Activated CD4-positive, alpha-beta memory T cell treated with anti-CD3 and anti-CD28 coated beads, Interleukin-2, amount 10 ng/mL, durations not matched to agents 7 days and 5 days (primary cell): ENCODE results near the gene NDUFS1. TPM values are rescaled to one million over a fixed set of nuclear protein-coding genes. Genes with fewer than 3 reads are reported as not detected.
"Not testable (repeated sequence)": the region's sequence is repeated elsewhere in the genome, so short reads cannot be mapped to it uniquely, and the experiment has no call there.

Experiments
- CTCF ChIA-PET: fragments of 350-600 bp; sonication (Branson Sonifier 250); formaldehyde crosslinking; loops from one replicate; lab custom pipeline; 2021; ENCODE audit warnings: antibody characterized with exemption, inconsistent platforms; lab: Charles Lee
- POLR2A ChIA-PET: fragments of 350-600 bp; sonication (Branson Sonifier 250); formaldehyde crosslinking; loops from one replicate; lab custom pipeline; 2021; ENCODE audit warnings: antibody characterized with exemption; lab: Charles Lee
- DNase-seq: peaks from one replicate; pipeline ENCODE4 v3.0.0-alpha.2; 2020
- H3K27ac Mint-ChIP-seq: one replicate; pipeline ENCODE4 v1.8.0; 2021; ENCODE audit warnings: mild to moderate bottlenecking, mixed read lengths
- H3K27me3 Mint-ChIP-seq: one replicate; pipeline ENCODE4 v1.8.0; 2021; ENCODE audit warnings: mixed read lengths
- H3K36me3 Mint-ChIP-seq: one replicate; pipeline ENCODE4 v1.8.0; 2021; ENCODE audit warnings: low read depth, mixed read lengths
- H3K4me1 Mint-ChIP-seq: one replicate; pipeline ENCODE4 v1.8.0; 2021; ENCODE audit warnings: mixed read lengths
- H3K4me3 Mint-ChIP-seq: one replicate; pipeline ENCODE4 v1.8.0; 2021; ENCODE audit warnings: mild to moderate bottlenecking, mixed read lengths
- H3K9me3 Mint-ChIP-seq: one replicate; pipeline ENCODE4 v1.8.0; 2021; ENCODE audit warnings: mixed read lengths
- total RNA-seq, 2 experiments: library from RNA; stranded (reverse); gene quantifications; one replicate each; pipeline ENCODE4 v1.2.3, GENCODE V29; 2021

NDUFS1 gene
- 10 to 100 TPM; 62.2 to 65.4 TPM for total RNA-seq

DNA sequence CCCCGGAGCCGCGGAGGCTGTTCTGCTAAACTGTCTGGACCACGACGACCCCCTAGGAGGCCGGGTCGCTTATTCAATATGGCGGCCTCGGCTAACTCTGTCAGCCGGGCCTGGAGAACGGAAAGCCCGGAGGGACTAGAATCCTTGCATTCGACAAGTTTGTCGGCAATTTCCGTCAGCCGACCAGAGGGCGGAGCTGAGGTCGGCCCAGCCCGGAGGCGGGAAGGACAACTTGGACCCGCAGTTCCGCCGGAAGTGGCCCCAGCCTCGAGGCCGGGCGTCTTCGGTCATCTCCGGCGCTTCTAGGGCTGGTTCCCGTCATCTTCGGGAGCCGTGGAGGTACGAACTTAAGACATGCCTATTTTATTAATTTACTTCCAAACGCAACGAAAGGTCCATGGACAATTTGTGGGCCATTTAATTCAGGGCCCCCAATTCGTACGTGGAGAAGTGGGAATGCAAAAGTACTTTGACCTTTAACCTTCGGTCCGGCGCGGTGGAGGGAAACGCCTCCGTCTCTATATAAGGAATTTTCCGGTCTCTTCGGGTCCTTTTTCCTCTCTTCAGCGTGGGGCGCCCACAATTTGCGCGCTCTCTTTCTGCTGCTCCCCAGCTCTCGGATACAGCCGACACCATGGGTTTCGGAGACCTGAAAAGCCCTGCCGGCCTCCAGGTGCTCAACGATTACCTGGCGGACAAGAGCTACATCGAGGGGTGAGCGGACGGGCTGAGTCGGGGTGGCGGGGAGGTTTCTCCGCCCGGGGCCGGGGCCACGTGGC is at the start of gene NDUFS1, which contains the start of gene EEF1B2:
Gene NDUFS1, minus strand, starts transcription at position 99 of the 779 bp plus-strand sequence. CDS start 5,766 bp downstream, outside the sequence.
Gene EEF1B2, plus strand, starts transcription at position 550 of the 779 bp plus-strand sequence. Its CDS starts 85 bp downstream, at position 635.
- peak within 1 kb of the TSS; percentile 91 for H3K27ac Mint-ChIP-seq
- ChIA-PET POLR2A (interaction anchor here (0.6 to 2.7 kb wide), 13 partner anchors 8 to 1466 kb away, joined by 3 to 29 read pairs (median 4); partner anchors contain the start of genes CREB1, FASTKD2, INO80D and MDH1B), CTCF (interaction anchor here (0.7 to 1.9 kb wide), 3 partner anchors 22 to 75 kb away, joined by 3 to 9 read pairs (median 3); no protein-coding TSS in a partner anchor)
- peak within 1 kb of the TSS; percentile 94 for H3K4me3 Mint-ChIP-seq
- peak; percentile 98 for DNase-seq
- no peaks in the 10 kb centered on the region for H3K27me3 Mint-ChIP-seq
- H3K9me3 Mint-ChIP-seq: no peaks in the 10 kb centered on the region
- H3K4me1 Mint-ChIP-seq: peaks cover 54% of the 10 kb centered on the region
- H3K36me3 Mint-ChIP-seq: peaks cover 57% of the 10 kb centered on the region

- CTCF ChIA-PET: interaction anchor here (0.7 kb wide), 1 partner anchor 152 kb away, joined by 3 read pairs; no protein-coding TSS in a partner anchor
Observed at GRCh38 chr2:206208900-206209299, 49.7 kb upstream of the NDUFS1 start.

DNA sequence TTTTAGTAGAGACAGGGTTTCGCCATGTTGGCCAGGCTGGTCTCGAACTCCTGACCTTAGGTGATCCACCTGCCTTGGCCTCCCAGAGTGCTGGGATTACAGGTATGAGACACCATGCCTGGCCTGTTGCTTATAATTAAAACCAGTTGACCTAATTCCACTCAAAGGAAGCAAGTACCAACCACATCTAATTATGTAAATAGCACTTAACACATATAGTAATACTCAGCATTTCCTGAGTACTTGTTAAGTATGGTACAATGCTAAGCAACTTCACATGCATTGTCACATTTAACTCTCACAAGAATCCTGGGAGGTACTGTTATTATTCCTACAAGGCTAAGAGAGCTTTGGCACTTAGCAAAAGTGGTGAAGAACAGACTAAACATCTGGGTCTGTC is 48.1 kb upstream of the NDUFS1 start:
- H3K4me3 Mint-ChIP-seq, H3K27ac Mint-ChIP-seq, H3K36me3 Mint-ChIP-seq, DNase-seq, H3K27me3 Mint-ChIP-seq, H3K9me3 Mint-ChIP-seq, CTCF ChIA-PET: not testable (repeated sequence)
- H3K4me1 Mint-ChIP-seq: peaks cover 25% of the 10 kb centered on the region
- POLR2A ChIA-PET: interaction anchor here (0.7 kb wide), 1 partner anchor 47 kb away, joined by 3 read pairs; no protein-coding TSS in a partner anchor

More at GRCh38 chr2:206208900-206209299, 49.7 kb upstream of the NDUFS1 start:
- peaks cover 9% of the 10 kb centered on the region for H3K27me3 Mint-ChIP-seq
- POLR2A ChIA-PET: no interaction called here
- H3K4me3 Mint-ChIP-seq: no peak overlapping the region
- H3K9me3 Mint-ChIP-seq: no peaks in the 10 kb centered on the region
- H3K36me3 Mint-ChIP-seq: no peaks in the 10 kb centered on the region
- DNase-seq: no peak
- no peak overlapping the region for H3K27ac Mint-ChIP-seq
- peaks cover 25% of the 10 kb centered on the region for H3K4me1 Mint-ChIP-seq

DNA sequence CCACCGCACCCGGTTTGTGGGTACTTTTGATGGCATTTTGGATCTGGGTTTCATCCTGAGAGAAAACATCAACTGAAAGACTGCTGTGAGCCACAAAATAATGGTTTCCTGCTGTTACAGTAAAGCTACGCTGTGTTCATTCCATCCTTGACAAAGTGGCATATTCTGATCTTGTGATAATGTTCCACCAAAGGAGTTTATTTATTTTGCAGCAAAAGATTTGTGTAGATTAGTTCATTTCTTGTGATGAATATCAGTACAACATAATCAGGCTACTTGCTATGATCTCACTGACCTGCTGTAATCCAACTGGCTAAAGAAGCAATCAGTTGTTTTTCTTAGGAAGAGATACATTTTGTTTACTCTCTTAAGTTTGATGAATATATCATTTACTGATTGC is 45.5 kb upstream of the NDUFS1 start:
- Mint-ChIP-seq H3K9me3 (no peaks in the 10 kb centered on the region), H3K36me3 (no peaks in the 10 kb centered on the region), H3K4me1 (peaks cover 25% of the 10 kb centered on the region), H3K27me3 (peaks cover 7% of the 10 kb centered on the region), H3K27ac (no peak overlapping the region), H3K4me3 (no peak overlapping the region)
- POLR2A ChIA-PET: no interaction called here
- DNase-seq: no peak
- CTCF ChIA-PET: interaction anchor here (0.7 kb wide), 2 partner anchors 8 to 158 kb away, joined by 3 to 4 read pairs; no protein-coding TSS in a partner anchor

DNA sequence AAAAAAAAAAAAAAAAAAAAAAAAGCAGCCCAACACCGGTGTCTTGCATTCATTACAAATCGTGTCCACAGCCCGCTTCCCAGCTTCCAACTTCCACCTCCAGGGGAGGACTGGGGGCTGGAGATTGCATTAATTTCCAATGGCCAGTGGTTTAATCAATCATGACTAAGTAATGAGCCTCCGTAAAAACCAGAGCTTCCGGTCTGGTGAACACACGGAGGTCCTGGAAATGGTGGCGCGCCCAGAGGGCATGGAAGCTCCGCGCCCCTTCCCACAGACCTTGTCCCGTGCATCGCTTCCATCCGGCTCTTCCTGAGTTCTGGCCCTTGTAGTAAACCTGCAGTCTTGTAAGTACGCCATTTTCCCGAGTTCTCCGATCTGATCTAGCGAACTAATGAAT is 44.1 kb upstream of the NDUFS1 start:
- H3K9me3 Mint-ChIP-seq: no peaks in the 10 kb centered on the region
- H3K27me3 Mint-ChIP-seq: peaks cover 7% of the 10 kb centered on the region
- H3K36me3 Mint-ChIP-seq: no peaks in the 10 kb centered on the region
- CTCF ChIA-PET: no interaction called here
- no peak overlapping the region for H3K27ac Mint-ChIP-seq
- no peak overlapping the region for H3K4me3 Mint-ChIP-seq
- POLR2A ChIA-PET: no interaction called here
- no peak for DNase-seq
- peaks cover 25% of the 10 kb centered on the region for H3K4me1 Mint-ChIP-seq

DNA sequence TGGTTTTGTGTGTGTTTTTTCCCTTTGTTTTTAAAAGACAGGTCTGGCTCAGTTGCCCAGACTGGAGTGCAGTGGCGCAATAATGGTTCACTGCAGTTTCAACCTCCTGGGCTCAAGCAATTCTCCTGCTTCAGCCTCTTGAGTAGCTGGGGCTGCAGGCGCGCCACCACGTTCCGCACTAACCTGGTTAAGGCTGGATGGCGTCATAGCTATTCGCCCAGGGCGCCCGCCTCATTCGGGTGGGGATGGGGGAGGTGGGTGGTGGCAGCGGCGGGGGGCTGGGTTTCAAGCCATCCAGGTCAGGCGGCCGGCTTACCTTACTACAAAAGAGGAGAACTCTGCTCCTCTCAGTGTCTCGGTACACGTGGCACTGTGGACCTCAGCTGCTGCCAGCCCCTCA is 43.2 kb upstream of the NDUFS1 start:
- Mint-ChIP-seq H3K9me3 (no peaks in the 10 kb centered on the region), H3K4me1 (peaks cover 22% of the 10 kb centered on the region), H3K36me3 (no peaks in the 10 kb centered on the region), H3K4me3 (no peak overlapping the region), H3K27me3 (peaks cover 7% of the 10 kb centered on the region), H3K27ac (no peak overlapping the region)
- ChIA-PET CTCF (no interaction called here), POLR2A (no interaction called here)
- DNase-seq: no peak

GRCh38 chr2:206201075-206201848 is 42.0 kb upstream of the NDUFS1 start:
- Mint-ChIP-seq H3K36me3 (no peaks in the 10 kb centered on the region), H3K4me1 (peaks cover 11% of the 10 kb centered on the region), H3K27ac (no peak overlapping the region), H3K4me3 (no peak overlapping the region), H3K27me3 (peaks cover 10% of the 10 kb centered on the region), H3K9me3 (no peaks in the 10 kb centered on the region)
- POLR2A ChIA-PET: no interaction called here
- CTCF ChIA-PET: no interaction called here
- DNase-seq: no peak

GRCh38 chr2:206198677-206199076 is 39.4 kb upstream of the NDUFS1 start:
- ChIA-PET POLR2A (no interaction called here), CTCF (no interaction called here)
- H3K36me3 Mint-ChIP-seq: no peaks in the 10 kb centered on the region
- H3K4me3 Mint-ChIP-seq: no peak overlapping the region
- no peaks in the 10 kb centered on the region for H3K4me1 Mint-ChIP-seq
- DNase-seq: no peak
- peaks cover 17% of the 10 kb centered on the region for H3K27me3 Mint-ChIP-seq
- no peaks in the 10 kb centered on the region for H3K9me3 Mint-ChIP-seq
- H3K27ac Mint-ChIP-seq: no peak overlapping the region

DNA sequence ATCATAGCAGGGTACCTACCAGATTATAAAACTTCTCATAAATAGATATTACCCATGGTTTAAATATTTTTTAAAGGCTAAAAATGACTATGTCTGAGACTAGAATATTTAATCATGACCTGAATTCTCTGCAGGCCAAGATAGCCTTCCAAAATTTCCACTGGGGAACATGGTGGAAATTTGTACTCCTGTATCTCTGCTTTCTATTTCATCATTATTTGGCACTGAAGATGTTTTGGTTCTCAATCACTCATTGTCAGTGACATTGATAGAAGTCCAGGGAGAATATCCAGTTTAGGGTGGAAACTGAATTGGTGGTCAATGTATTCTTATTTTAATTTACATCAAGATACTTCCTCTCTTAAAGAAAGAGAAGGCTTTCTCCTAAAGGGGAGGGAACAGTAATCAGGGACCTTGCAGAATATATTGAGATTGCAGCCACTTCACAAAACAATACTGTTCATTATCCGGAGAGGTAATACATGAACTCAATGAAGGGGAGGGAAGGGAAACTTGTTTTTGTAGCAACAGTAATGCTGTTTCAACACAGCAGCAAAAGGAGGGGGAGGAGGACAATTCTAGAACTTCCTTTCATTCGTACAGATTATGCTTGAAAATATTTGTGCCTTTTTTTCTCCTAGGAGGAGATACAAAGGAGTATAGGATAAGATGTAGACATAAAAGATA is 34.6 kb upstream of the NDUFS1 start:
- H3K27me3 Mint-ChIP-seq: peaks cover 22% of the 10 kb centered on the region
- no peaks in the 10 kb centered on the region for H3K4me1 Mint-ChIP-seq

GRCh38 chr2:206192157-206192556 is 32.9 kb upstream of the NDUFS1 start:
- Mint-ChIP-seq H3K27me3 (peaks cover 26% of the 10 kb centered on the region), H3K4me1 (no peaks in the 10 kb centered on the region), H3K36me3 (no peaks in the 10 kb centered on the region), H3K27ac (no peak overlapping the region), H3K4me3 (no peak overlapping the region), H3K9me3 (no peaks in the 10 kb centered on the region)
- no peak for DNase-seq
- CTCF ChIA-PET: no interaction called here
- POLR2A ChIA-PET: no interaction called here

More for the DNA sequence above, 34.6 kb upstream of the NDUFS1 start:
- DNase-seq: no peak
- H3K27ac Mint-ChIP-seq: no peak overlapping the region
- POLR2A ChIA-PET: no interaction called here
- CTCF ChIA-PET: no interaction called here
- no peaks in the 10 kb centered on the region for H3K36me3 Mint-ChIP-seq
- H3K4me3 Mint-ChIP-seq: no peak overlapping the region
- no peaks in the 10 kb centered on the region for H3K9me3 Mint-ChIP-seq

- Mint-ChIP-seq H3K4me1 (no peaks in the 10 kb centered on the region), H3K4me3 (no peak overlapping the region), H3K36me3 (no peaks in the 10 kb centered on the region), H3K27me3 (peaks cover 24% of the 10 kb centered on the region), H3K9me3 (no peaks in the 10 kb centered on the region), H3K27ac (no peak overlapping the region)
- ChIA-PET POLR2A (no interaction called here), CTCF (no interaction called here)
- no peak for DNase-seq
Observed at GRCh38 chr2:206190689-206191088, 31.4 kb upstream of the NDUFS1 start.

DNA sequence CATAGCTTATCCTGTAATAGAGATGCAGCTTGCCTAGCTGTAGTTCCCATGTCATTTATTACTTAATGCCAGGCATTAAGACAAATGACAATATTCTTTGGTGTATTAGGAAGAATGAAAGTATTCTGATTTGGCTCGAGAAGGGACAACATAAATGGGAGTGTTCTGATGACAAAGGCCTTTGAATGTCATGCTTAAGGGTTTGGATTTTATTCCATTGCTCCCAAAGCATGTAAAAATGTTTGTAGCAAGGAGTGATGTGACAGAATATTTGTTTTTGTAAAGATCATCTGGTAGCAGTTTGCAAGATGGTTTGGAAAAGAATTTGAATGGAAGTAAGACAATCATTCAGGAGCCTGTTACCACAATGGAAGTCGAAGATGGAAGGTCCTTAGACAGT is 30.9 kb upstream of the NDUFS1 start:
- CTCF ChIA-PET: no interaction called here
- no peak overlapping the region for H3K4me3 Mint-ChIP-seq
- H3K9me3 Mint-ChIP-seq: no peaks in the 10 kb centered on the region
- H3K27me3 Mint-ChIP-seq: peaks cover 21% of the 10 kb centered on the region
- H3K36me3 Mint-ChIP-seq: no peaks in the 10 kb centered on the region
- H3K4me1 Mint-ChIP-seq: no peaks in the 10 kb centered on the region
- H3K27ac Mint-ChIP-seq: no peak overlapping the region
- DNase-seq: no peak
- POLR2A ChIA-PET: no interaction called here
